IMR-90 (cell line): ENCODE data around the gene PPP1R13B.

Experiments
- CEBPB ChIP-seq: IDR thresholded peaks from 2 replicates; pipeline ENCODE4 v1.6.1; 2012; ENCODE audit warnings: low read depth, low read length, improper control_type of control experiment
- MAFK ChIP-seq: IDR thresholded peaks from 2 replicates; pipeline ENCODE4 v1.6.1; 2012; ENCODE audit warnings: low read depth, low read length, improper control_type of control experiment
- POLR2A ChIP-seq: IDR thresholded peaks from 2 replicates; pipeline ENCODE4 v1.6.1; 2012; ENCODE audit warnings: mild to moderate bottlenecking, low read depth, low read length
- RCOR1 ChIP-seq: IDR thresholded peaks from 2 replicates; pipeline ENCODE4 v1.6.1; 2012; ENCODE audit warnings: mild to moderate bottlenecking, low read length, improper control_type of control experiment; ENCODE audit not compliant: insufficient replicate concordance
- RFX5 ChIP-seq: IDR thresholded peaks from 2 replicates; pipeline ENCODE4 v1.8.0; 2012; ENCODE audit warnings: low read depth, mild to moderate bottlenecking, low read length, moderate library complexity
- SMC3 ChIP-seq: fragments of 150-350 bp; IDR thresholded peaks from 2 replicates; pipeline ENCODE4 v1.6.1; 2016; ENCODE audit warnings: low read depth, mild to moderate bottlenecking, antibody characterized with exemption, low read length, moderate library complexity
- TF ChIP-seq, protein P1 (sequence below): conservative IDR thresholded peaks from 2 replicates; pipeline ENCODE4 v1.5.1; 2012; ENCODE audit warnings: mild to moderate bottlenecking, low read depth, low read length, improper control_type of control experiment
- TF ChIP-seq, protein P2 (sequence below): fragments of 150-350 bp; IDR thresholded peaks from 2 replicates; pipeline ENCODE4 v1.6.1; 2017; ENCODE audit warnings: mild to moderate bottlenecking, antibody characterized with exemption, low read length, low read depth

DNA sequence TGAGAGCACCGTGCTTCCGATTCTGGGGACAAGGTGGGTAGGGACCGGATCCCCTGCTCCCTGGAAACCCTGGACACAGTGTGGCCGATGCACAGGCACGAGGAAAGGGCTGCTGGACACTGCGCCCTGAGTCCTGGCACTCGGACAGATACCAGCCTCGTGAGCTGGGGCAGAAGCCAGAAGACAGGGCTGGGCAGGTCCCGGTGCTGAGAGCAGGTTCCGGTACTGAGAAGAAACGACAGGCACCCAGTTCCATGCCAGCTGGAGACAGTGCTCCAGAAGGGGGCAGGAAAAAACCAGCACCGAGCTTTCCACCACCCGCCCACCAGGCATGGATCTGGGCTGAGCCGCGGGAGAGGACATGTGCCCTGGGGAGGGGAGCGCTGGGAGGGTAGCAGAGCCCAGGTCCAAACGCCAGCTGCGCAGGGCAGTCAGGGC lies 138.6 kb downstream of the PPP1R13B start:
- TF ChIP-seq, protein P1, sequence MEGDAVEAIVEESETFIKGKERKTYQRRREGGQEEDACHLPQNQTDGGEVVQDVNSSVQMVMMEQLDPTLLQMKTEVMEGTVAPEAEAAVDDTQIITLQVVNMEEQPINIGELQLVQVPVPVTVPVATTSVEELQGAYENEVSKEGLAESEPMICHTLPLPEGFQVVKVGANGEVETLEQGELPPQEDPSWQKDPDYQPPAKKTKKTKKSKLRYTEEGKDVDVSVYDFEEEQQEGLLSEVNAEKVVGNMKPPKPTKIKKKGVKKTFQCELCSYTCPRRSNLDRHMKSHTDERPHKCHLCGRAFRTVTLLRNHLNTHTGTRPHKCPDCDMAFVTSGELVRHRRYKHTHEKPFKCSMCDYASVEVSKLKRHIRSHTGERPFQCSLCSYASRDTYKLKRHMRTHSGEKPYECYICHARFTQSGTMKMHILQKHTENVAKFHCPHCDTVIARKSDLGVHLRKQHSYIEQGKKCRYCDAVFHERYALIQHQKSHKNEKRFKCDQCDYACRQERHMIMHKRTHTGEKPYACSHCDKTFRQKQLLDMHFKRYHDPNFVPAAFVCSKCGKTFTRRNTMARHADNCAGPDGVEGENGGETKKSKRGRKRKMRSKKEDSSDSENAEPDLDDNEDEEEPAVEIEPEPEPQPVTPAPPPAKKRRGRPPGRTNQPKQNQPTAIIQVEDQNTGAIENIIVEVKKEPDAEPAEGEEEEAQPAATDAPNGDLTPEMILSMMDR: no peak
- TF ChIP-seq RFX5: no peak
- no peak for TF ChIP-seq POLR2A
- TF ChIP-seq, protein P2, sequence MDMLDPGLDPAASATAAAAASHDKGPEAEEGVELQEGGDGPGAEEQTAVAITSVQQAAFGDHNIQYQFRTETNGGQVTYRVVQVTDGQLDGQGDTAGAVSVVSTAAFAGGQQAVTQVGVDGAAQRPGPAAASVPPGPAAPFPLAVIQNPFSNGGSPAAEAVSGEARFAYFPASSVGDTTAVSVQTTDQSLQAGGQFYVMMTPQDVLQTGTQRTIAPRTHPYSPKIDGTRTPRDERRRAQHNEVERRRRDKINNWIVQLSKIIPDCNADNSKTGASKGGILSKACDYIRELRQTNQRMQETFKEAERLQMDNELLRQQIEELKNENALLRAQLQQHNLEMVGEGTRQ: no peak
- TF ChIP-seq CEBPB: no peak
- TF ChIP-seq SMC3: no peak
- no peak for TF ChIP-seq MAFK
- no peak for TF ChIP-seq RCOR1
